K562 (cell line): ENCODE data around the gene TP53TG3B. TPM values are rescaled to one million over a fixed set of nuclear protein-coding genes. Genes with fewer than 3 reads are reported as not detected.
"Not testable (repeated sequence)": the region's sequence is repeated elsewhere in the genome, so short reads cannot be mapped to it uniquely, and the experiment has no call there.

Experiments
- ATAC-seq: fragments of 200-7000 bp; cut with Tn5 transposase; 3 replicates; pipeline ENCODE4 v1.9.1; 2020; ENCODE audit warnings: moderate library complexity
- Bru-seq: library from RNA; stranded (reverse); fragments of 400-500 nt; gene quantifications from one replicate; lab custom pipeline; 2021; lab: Mats Ljungman, UMichigan
- BruChase-seq, 2 experiments: library from RNA; stranded (reverse); fragments of 400-500 nt; gene quantifications; one replicate each; lab custom pipeline; 2021; lab: Mats Ljungman, UMichigan
- BruUV-seq: library from RNA; stranded (reverse); fragments of 400-500 nt; replicated peaks from 2 replicates; lab custom pipeline; 2021; lab: Mats Ljungman, UMichigan
- CTCF ChIA-PET: fragments of 300-600 bp; formaldehyde crosslinking; extraction: SDS; loops from one replicate; lab custom pipeline; 2021; ENCODE audit warnings: low intra/inter-chr PET ratio; lab: Yijun Ruan, JAX
- POLR2A ChIA-PET: fragments of 300-600, 350-650 bp; sonication (Branson Sonifier 250); formaldehyde crosslinking; extraction: SDS; loops from one replicate; lab custom pipeline; 2021; ENCODE audit warnings: antibody characterized with exemption, inconsistent platforms; lab: Yijun Ruan, JAX
- DNase-seq, 4 experiments: peaks; one replicate each; pipeline versions ENCODE4 v3.0.0 to v3.0.0-alpha.2; 2011 to 2018; ENCODE audit warnings: low spot score in 3 of 4, mixed read lengths in 3 of 4; ENCODE audit errors: extremely low read depth in 1 of 4
- FAIRE-seq: peaks from 2 replicates; lab custom pipeline; 2011; peaks lifted over from hg19 to GRCh38; lab: Jason Lieb, UNC
- H2AFZ ChIP-seq: 2 replicates; pipeline ENCODE4 v1.6.0; 2011; ENCODE audit warnings: low read depth, low read length, control low read depth, inconsistent platforms
- H3K27ac ChIP-seq: fragments of 200-600 bp; 3 replicates; pipeline ENCODE4 v1.8.0; 2011; ENCODE audit warnings: low read depth, mild to moderate bottlenecking, control low read depth, inconsistent platforms, low read length, moderate library complexity, mixed read lengths; ENCODE audit errors: extremely low read depth
- H3K27me3 ChIP-seq, 2 experiments: fragments of 300-600 bp in 1 of 2; 2 replicates in 1 of 2; 3 replicates in 1 of 2; pipeline versions ENCODE4 v1.6.0 to v1.8.0; 2011; ENCODE audit warnings: inconsistent platforms in 2 of 2, low read length in 2 of 2, mild to moderate bottlenecking in 1 of 2, mixed read lengths in 1 of 2, moderate library complexity in 1 of 2; ENCODE audit not compliant: control insufficient read depth in 2 of 2, insufficient read depth in 2 of 2
- H3K36me3 ChIP-seq: fragments of 300-600 bp; 3 replicates; pipeline ENCODE4 v1.8.0; 2011; ENCODE audit warnings: mild to moderate bottlenecking, low read length, inconsistent platforms; ENCODE audit not compliant: control insufficient read depth, insufficient read depth
- H3K4me1 ChIP-seq, 2 experiments: fragments of 200-600 bp in 1 of 2; replicated peaks in 1 of 2; 2 replicates in 1 of 2; 3 replicates in 1 of 2; pipeline versions ENCODE4 v1.5.1 to v1.8.0; 2011; ENCODE audit warnings: inconsistent platforms in 2 of 2, low read length in 2 of 2, mild to moderate bottlenecking in 1 of 2, mixed read lengths in 1 of 2, moderate library complexity in 1 of 2; ENCODE audit not compliant: control insufficient read depth in 2 of 2, insufficient read depth in 2 of 2
- H3K4me2 ChIP-seq: 2 replicates; pipeline ENCODE4 v1.6.1; 2011; ENCODE audit warnings: low read length, control low read depth, inconsistent platforms, mixed read lengths; ENCODE audit not compliant: insufficient read depth
- H3K4me3 ChIP-seq: fragments of 200-600 bp; sonication (generic), shearing (Covaris generic); 2 replicates; pipeline ENCODE4 v1.5.1; 2016; ENCODE audit warnings: control low read depth, inconsistent platforms
- H3K79me2 ChIP-seq: fragments of 200-600 bp; 3 replicates; pipeline ENCODE4 v1.8.0; 2011; ENCODE audit warnings: low read length, inconsistent platforms; ENCODE audit not compliant: control insufficient read depth, insufficient read depth
- H3K9ac ChIP-seq, 2 experiments: 2 replicates each; pipeline versions ENCODE4 v1.6.0 to v1.6.1; 2011; ENCODE audit warnings: low read depth in 2 of 2, low read length in 2 of 2, control low read depth in 1 of 2, inconsistent platforms in 1 of 2, mild to moderate bottlenecking in 1 of 2, mixed read lengths in 1 of 2; ENCODE audit not compliant: insufficient read depth in 1 of 2
- H3K9me1 ChIP-seq: one replicate; pipeline ENCODE4 v1.6.0; 2011; ENCODE audit warnings: inconsistent platforms, mild to moderate bottlenecking, low read length, moderate library complexity; ENCODE audit not compliant: control insufficient read depth, insufficient read depth
- H3K9me3 ChIP-seq: replicated peaks from 2 replicates; pipeline ENCODE4 v1.5.1; 2011; ENCODE audit warnings: low read depth, low read length, inconsistent platforms; ENCODE audit not compliant: control insufficient read depth, insufficient read depth
- H4K20me1 ChIP-seq: replicated peaks from 2 replicates; pipeline ENCODE4 v1.6.1; 2011; ENCODE audit warnings: low read length, inconsistent platforms, mixed read lengths; ENCODE audit not compliant: control insufficient read depth, insufficient read depth
- WGBS: fragments of 100-300 bp; shearing (Covaris generic); methylation state at CpG from one replicate; pipeline ENCODE4 v1.1.6; 2016; ENCODE audit warnings: low coverage, mixed read lengths; ENCODE audit not compliant: insufficient coverage; ENCODE audit errors: missing lambda C conversion rate; 5-methylcytosine and 5-hydroxymethylcytosine counted together
- in situ Hi-C: fragments of 300-500 bp; cut with MboI; formaldehyde crosslinking; loops from 4 replicates; pipeline ENCODE4 v1.15.0; 2018; ENCODE audit warnings: inconsistent platforms, mixed read lengths
- intact Hi-C: fragments of 100-400 bp; cut with micrococcal nuclease; formaldehyde crosslinking; loops from 2 replicates; pipeline ENCODE4 v1.14.2; 2022
- long read RNA-seq, 3 experiments: library from polyadenylated mRNA in 2 of 3; library from RNA in 1 of 3; unstranded in 2 of 3; stranded (forward) in 1 of 3; transcript quantifications; one replicate each; pipeline ENCODE4 v2.0.0, GENCODE V29; 2019 to 2022
- polyA minus RNA-seq, 3 experiments: library from RNA; depleted of rRNA, polyadenylated mRNA; stranded (reverse); fragments of >200 nt; gene quantifications; 2 replicates each; pipeline ENCODE4 v1.2.3, GENCODE V29; 2011
- polyA plus RNA-seq, 8 experiments: library from polyadenylated mRNA; depleted of rRNA in 4 of 8; stranded (reverse) in 5 of 8; unstranded in 3 of 8; fragments of >200 nt; fragmentation: Nextera tagmentation in 2 of 8; fragmentation: Illumina TruSeq in 1 of 8; extraction: Ambion mirVana in 2 of 8; extraction: Trizol in 1 of 8; gene quantifications; 2 replicates each; pipeline versions ENCODE4 v1.2.1 to v1.2.3, GENCODE V29; 2011 to 2014; ENCODE audit warnings: inconsistent platforms in 1 of 8, missing spikeins in 1 of 8
- total RNA-seq, 7 experiments: library from RNA; depleted of rRNA in 6 of 7; stranded (reverse); fragments of >200 nt in 6 of 7; fragmentation: Illumina TruSeq in 2 of 7; extraction: Trizol in 2 of 7; gene quantifications; 2 replicates each; pipeline versions ENCODE4 v1.2.1 to v1.2.3, GENCODE V29; 2011 to 2021; ENCODE audit warnings: low replicate concordance in 1 of 7

Gene TP53TG3B
- 0.65 TPM in 1 of 2 replicates, not detected in the other for total RNA-seq (2011; cell fraction: chromatin; rRNA removed; ENCODE audit: low replicate concordance)
- 0.39 TPM in 1 of 2 replicates, not detected in the other for total RNA-seq (2011; cell fraction: nucleolus; rRNA removed)
- total RNA-seq (2011; cell fraction: nucleoplasm; rRNA removed): not detected in 2 replicates
- total RNA-seq (2014; rRNA removed): 0.45 and 1.3 TPM in 2 replicates
- 0.89 and 2.1 TPM in 2 replicates for total RNA-seq (2014; rRNA removed; fragmentation: Illumina TruSeq; extraction: Trizol)
- 0.83 and 1.4 TPM in 2 replicates for total RNA-seq (2015; rRNA removed; fragmentation: Illumina TruSeq; extraction: Trizol)
- total RNA-seq (2021): 0.34 and 0.66 TPM in 2 replicates
- 0.36 TPM in 1 of 2 replicates, not detected in the other for polyA plus RNA-seq (2011; rRNA removed)
- 0.36 TPM in 1 of 2 replicates, not detected in the other for polyA plus RNA-seq (2011; cell fraction: cytosol; rRNA removed)
- polyA plus RNA-seq (2011; cell fraction: nucleus; rRNA removed): 0.44 TPM in 1 of 2 replicates, not detected in the other
- 1.4 and 2.9 TPM in 2 replicates for polyA plus RNA-seq (2012)
- polyA plus RNA-seq (2014; fragmentation: Illumina TruSeq; extraction: Trizol): 2.1 and 3.9 TPM in 2 replicates
- polyA plus RNA-seq (2014; fragmentation: Nextera tagmentation; extraction: Ambion mirVana): 1 to 10 TPM in 1 of 2 experiments, under 1 TPM in 1; 0.85 to 2.5 TPM
- 1.2 TPM in 1 of 2 replicates, not detected in the other for polyA plus RNA-seq (2014; rRNA removed)
- 0.21 TPM in 1 of 2 replicates, not detected in the other for polyA minus RNA-seq (2011; rRNA and poly(A)+ RNA removed)
- not detected in 2 replicates for polyA minus RNA-seq (2011; cell fraction: cytosol; rRNA and poly(A)+ RNA removed)
- polyA minus RNA-seq (2011; cell fraction: nucleus; rRNA and poly(A)+ RNA removed): not detected in 2 replicates
- Bru-seq, nascent RNA: not detected
- BruChase-seq, experiment 1, labeled RNA remaining after a 2-hour chase: not detected
- BruChase-seq, experiment 2, labeled RNA remaining after a 6-hour chase: not detected
- long read RNA-seq, experiment 1, partial matches to known transcripts: 1 of 1 reads
- long read RNA-seq, experiment 1, other reads (novel, unspliced or antisense): 0 of 1 reads
- long read RNA-seq, experiment 2, partial matches to known transcripts: 0 of 2 reads
- long read RNA-seq, experiment 2, other reads (novel, unspliced or antisense): 2 of 2 reads
- long read RNA-seq, experiment 3: 0 reads

DNA sequence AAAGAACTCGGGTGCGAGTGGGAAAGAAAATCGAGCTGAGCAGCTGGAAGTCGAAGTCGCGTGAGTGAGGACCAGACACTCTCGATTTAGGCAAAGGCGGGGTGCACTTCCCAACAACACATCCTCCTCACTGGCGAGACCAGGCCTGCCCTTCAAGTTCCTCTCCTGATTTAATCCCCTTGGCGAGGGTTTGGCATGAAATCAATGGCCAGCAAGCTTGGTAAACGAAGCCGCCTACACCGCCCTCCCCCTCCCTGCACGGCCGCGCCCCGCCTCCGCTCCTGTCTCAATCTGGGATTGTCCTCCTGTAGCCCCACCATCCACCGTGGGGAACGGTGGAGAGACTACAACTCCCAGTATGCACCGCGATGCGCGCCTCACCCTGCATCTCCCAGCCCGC, at the start of gene TP53TG3B:
TP53TG3B (plus strand) TSS at position 301 of the 400 bp plus-strand sequence; CDS start at position 369, 68 bp downstream.
- H3K27me3 ChIP-seq, H3K9ac ChIP-seq, POLR2A ChIA-PET, intact Hi-C loops, H3K79me2 ChIP-seq, H3K9me3 ChIP-seq, H3K9me1 ChIP-seq, in situ Hi-C loops, FAIRE-seq, H2AFZ ChIP-seq, H3K4me2 ChIP-seq, BruUV-seq, H3K4me1 ChIP-seq, DNase-seq, H3K27ac ChIP-seq, ATAC-seq, H3K4me3 ChIP-seq, H4K20me1 ChIP-seq, H3K36me3 ChIP-seq, CTCF ChIA-PET: not testable (repeated sequence)
- no CpG with 5 or more reads among the region's 25 CpGs for WGBS
